Ishikawa (cell line): ENCODE measurements around the gene PNRC2.

Source experiments
- CEBPB ChIP-seq: IDR thresholded peaks from 2 replicates; pipeline ENCODE4 v1.6.1; 2012
- CREB1 ChIP-seq: IDR thresholded peaks from 2 replicates; pipeline ENCODE4 v1.6.1; 2012; ENCODE audit warnings: low read depth
- EP300 ChIP-seq: IDR thresholded peaks from 2 replicates; pipeline ENCODE4 v1.6.1; 2012; ENCODE audit warnings: borderline replicate concordance
- MAX ChIP-seq: IDR thresholded peaks from 2 replicates; pipeline ENCODE4 v1.6.1; 2012
- NFIC ChIP-seq: IDR thresholded peaks from 2 replicates; pipeline ENCODE4 v1.6.1; 2012
- RAD21 ChIP-seq: IDR thresholded peaks from 2 replicates; pipeline ENCODE4 v1.6.1; 2012; ENCODE audit warnings: low read depth
- REST ChIP-seq: IDR thresholded peaks from 2 replicates; pipeline ENCODE4 v1.6.1; 2012; ENCODE audit warnings: low read depth, mild to moderate bottlenecking
- TAF1 ChIP-seq: IDR thresholded peaks from 2 replicates; pipeline ENCODE4 v1.6.1; 2012; ENCODE audit warnings: low read depth, mild to moderate bottlenecking
- TCF12 ChIP-seq: IDR thresholded peaks from 2 replicates; pipeline ENCODE4 v1.6.1; 2012; ENCODE audit warnings: low read depth
- TEAD4 ChIP-seq: IDR thresholded peaks from 2 replicates; pipeline ENCODE4 v1.6.1; 2012
- USF1 ChIP-seq: IDR thresholded peaks from 2 replicates; pipeline ENCODE4 v1.6.1; 2012
- YY1 ChIP-seq: IDR thresholded peaks from 2 replicates; pipeline ENCODE4 v1.6.1; 2012; ENCODE audit warnings: low read depth

GRCh38 chr1:23928789-23929188 lies 30.8 kb upstream of the PNRC2 start:
- TF ChIP-seq EP300 (no peak), CEBPB (no peak), TAF1 (no peak), NFIC (no peak), MAX (no peak), RAD21 (no peak), YY1 (no peak), USF1 (no peak), CREB1 (no peak), TEAD4 (no peak), REST (no peak), TCF12 (no peak)
